Cardiac muscle cell (in vitro differentiated cells and primary cell): ENCODE data around the gene MAGI3. TPM values are rescaled to one million over a fixed set of nuclear protein-coding genes. Genes with fewer than 3 reads are reported as not detected.

Experiments used
- DNase-seq, 2 donors: peaks; one replicate each; pipeline versions ENCODE4 v3.0.0 to v3.0.0-alpha.2; 2010 to 2017; ENCODE audit warnings: low read depth in 1 of 2, low spot score in 1 of 2
- H3K27ac ChIP-seq: fragments of 200-600 bp; sonication (generic); 2 replicates; pipeline ENCODE4 v1.5.1; 2016
- H3K27me3 ChIP-seq: fragments of 200-600 bp; sonication (generic); 2 replicates; pipeline ENCODE4 v1.6.0; 2016; ENCODE audit warnings: control low read depth
- H3K36me3 ChIP-seq: fragments of 200-600 bp; sonication (generic); 2 replicates; pipeline ENCODE4 v1.5.1; 2016; ENCODE audit warnings: control low read depth
- H3K4me1 ChIP-seq: fragments of 200-600 bp; sonication (generic); 2 replicates; pipeline ENCODE4 v1.8.1; 2017; ENCODE audit warnings: low read depth, mild to moderate bottlenecking, mixed run types
- H3K4me3 ChIP-seq: fragments of 200-600 bp; sonication (generic); 2 replicates; pipeline ENCODE4 v1.5.1; 2016; ENCODE audit warnings: mild to moderate bottlenecking
- H3K9me3 ChIP-seq: fragments of 200-600 bp; sonication (generic); 2 replicates; pipeline ENCODE4 v1.5.1; 2017; ENCODE audit warnings: low read depth, mild to moderate bottlenecking, control low read depth
- polyA plus RNA-seq: library from polyadenylated mRNA; unstranded; fragments of >200 nt; fragmentation: Nextera tagmentation; extraction: Ambion mirVana; gene quantifications from 2 replicates; pipeline ENCODE4 v1.2.1, GENCODE V29; 2016
- total RNA-seq: library from RNA; depleted of rRNA; stranded (reverse); fragments of >200 nt; gene quantifications from 2 replicates; pipeline ENCODE4 v1.2.3, GENCODE V29; 2016
- TF ChIP-seq, protein P1 (sequence below): IDR thresholded peaks from 2 replicates; pipeline ENCODE4 v1.5.1; 2012; ENCODE audit warnings: low read depth, mild to moderate bottlenecking, low read length

MAGI3 gene
- total and polyA plus RNA-seq, 2 experiments from 2014 or later: 7.3 to 20.6 TPM

DNA sequence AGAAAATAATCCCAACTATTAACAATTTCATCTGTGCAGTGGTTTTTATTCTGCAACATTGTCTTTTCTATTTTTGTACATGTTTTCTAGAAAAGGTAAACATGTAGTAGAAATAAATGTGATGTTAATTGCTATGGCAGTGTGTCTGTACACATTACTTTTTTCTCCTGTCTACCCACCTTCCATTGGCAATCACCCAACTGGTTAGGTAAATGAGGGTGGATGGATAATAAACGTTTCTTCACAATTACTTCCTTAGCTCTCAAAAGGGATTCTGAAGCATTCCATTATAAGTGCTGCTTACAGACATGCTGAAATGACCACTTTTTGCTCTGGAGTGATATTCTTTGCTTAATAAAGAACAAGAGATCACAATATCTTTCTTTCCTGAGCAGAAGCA is 61.4 kb downstream of the MAGI3 start:
- no peaks in the 10 kb centered on the region for H3K27me3 ChIP-seq
- no peak overlapping the region for H3K27ac ChIP-seq
- TF ChIP-seq, protein P1, sequence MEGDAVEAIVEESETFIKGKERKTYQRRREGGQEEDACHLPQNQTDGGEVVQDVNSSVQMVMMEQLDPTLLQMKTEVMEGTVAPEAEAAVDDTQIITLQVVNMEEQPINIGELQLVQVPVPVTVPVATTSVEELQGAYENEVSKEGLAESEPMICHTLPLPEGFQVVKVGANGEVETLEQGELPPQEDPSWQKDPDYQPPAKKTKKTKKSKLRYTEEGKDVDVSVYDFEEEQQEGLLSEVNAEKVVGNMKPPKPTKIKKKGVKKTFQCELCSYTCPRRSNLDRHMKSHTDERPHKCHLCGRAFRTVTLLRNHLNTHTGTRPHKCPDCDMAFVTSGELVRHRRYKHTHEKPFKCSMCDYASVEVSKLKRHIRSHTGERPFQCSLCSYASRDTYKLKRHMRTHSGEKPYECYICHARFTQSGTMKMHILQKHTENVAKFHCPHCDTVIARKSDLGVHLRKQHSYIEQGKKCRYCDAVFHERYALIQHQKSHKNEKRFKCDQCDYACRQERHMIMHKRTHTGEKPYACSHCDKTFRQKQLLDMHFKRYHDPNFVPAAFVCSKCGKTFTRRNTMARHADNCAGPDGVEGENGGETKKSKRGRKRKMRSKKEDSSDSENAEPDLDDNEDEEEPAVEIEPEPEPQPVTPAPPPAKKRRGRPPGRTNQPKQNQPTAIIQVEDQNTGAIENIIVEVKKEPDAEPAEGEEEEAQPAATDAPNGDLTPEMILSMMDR: no peak
- H3K36me3 ChIP-seq: no peaks in the 10 kb centered on the region
- peaks cover 6% of the 10 kb centered on the region for H3K4me1 ChIP-seq
- DNase-seq: no peak
- no peaks in the 10 kb centered on the region for H3K9me3 ChIP-seq
- H3K4me3 ChIP-seq: no peak overlapping the region

DNA sequence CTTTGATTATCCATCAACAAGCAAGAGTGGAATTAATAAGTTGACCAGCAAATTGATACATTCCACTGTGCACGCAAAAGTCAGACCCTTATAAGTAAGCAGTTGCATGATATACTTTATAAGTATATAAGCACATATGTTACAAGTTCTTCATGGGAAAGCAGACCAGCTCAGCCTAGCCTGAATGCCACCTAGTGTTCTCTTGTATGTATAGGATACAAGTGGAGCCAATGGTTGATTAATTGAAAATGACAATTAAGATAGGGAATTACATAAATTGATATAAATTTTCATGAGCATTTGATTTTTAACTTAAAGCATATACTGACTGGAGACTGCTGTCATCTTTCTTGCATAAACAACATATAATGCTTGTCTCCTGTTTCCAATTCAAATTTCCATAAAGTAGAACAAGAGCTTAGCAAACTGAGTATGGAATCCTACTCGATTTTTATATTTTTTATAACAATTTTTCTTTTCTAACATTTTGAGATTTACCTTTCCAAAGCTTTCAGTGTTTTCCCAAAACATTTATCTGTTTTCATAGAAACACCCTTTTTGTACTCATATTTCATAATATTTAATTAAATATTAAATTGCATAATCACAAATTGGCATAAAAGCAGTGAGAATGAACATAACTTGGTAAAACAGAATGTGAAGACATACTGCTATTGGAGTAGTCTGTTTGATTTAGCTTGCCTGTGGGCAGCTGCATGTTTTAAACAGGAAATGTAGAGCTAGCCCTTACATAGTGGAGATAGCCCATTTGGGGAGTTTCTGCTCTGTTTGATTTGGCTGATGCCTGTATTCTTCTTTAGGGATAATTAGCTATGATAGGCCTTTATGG is 62.8 kb downstream of the MAGI3 start:
- peaks cover 6% of the 10 kb centered on the region for H3K4me1 ChIP-seq
- H3K27me3 ChIP-seq: no peaks in the 10 kb centered on the region
- TF ChIP-seq, protein P1: peak; percentile 68
- no peak overlapping the region for H3K27ac ChIP-seq
- H3K36me3 ChIP-seq: no peaks in the 10 kb centered on the region
- peak; percentile 46 to 67 for DNase-seq
- no peaks in the 10 kb centered on the region for H3K9me3 ChIP-seq
- H3K4me3 ChIP-seq: no peak overlapping the region

DNA sequence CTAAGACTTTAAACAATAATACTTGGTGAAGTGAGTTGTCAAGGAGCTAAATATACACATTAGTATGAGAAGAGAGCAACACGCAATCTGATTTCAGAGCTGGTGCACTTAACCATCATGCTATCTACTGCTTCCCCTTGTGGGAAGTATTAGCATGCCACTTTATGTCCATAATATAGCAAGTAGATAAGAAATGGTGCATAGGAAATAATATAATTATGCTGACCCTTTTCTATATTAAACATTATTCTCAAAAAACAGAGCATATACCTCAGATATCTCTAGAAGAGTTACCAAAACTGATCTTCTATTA is 63.4 kb downstream of the MAGI3 start:
- no peak for DNase-seq
- H3K4me3 ChIP-seq: no peak overlapping the region

DNA sequence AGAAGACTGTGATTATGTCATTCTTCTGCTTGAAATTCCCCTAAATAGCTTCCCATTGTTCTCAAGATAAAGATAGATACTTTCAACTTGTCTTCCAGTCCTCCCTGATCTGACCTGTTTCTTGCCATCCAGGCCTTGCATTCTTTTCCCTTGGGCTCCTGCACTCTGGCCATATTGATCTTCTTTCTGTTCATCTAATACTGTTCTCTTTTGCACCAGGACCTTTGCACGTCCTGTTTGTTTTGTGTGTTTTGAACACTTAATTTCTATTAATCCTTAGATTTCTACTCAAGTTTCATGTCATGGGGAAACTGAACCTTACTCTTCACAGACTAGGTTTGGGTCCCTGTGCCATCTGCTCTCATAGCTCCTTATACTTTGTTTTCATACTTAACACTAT is 65.1 kb downstream of the MAGI3 start:
- Histone ChIP-seq H3K36me3 (no peaks in the 10 kb centered on the region), H3K9me3 (no peaks in the 10 kb centered on the region), H3K4me1 (peaks cover 6% of the 10 kb centered on the region), H3K27ac (no peak overlapping the region), H3K4me3 (no peak overlapping the region), H3K27me3 (no peaks in the 10 kb centered on the region)
- no peak for DNase-seq
- TF ChIP-seq, protein P1: no peak

More for the DNA sequence above, 63.4 kb downstream of the MAGI3 start:
- H3K9me3 ChIP-seq: no peaks in the 10 kb centered on the region
- H3K27ac ChIP-seq: no peak overlapping the region
- TF ChIP-seq, protein P1: no peak
- H3K36me3 ChIP-seq: no peaks in the 10 kb centered on the region
- H3K27me3 ChIP-seq: no peaks in the 10 kb centered on the region
- peaks cover 6% of the 10 kb centered on the region for H3K4me1 ChIP-seq

DNA sequence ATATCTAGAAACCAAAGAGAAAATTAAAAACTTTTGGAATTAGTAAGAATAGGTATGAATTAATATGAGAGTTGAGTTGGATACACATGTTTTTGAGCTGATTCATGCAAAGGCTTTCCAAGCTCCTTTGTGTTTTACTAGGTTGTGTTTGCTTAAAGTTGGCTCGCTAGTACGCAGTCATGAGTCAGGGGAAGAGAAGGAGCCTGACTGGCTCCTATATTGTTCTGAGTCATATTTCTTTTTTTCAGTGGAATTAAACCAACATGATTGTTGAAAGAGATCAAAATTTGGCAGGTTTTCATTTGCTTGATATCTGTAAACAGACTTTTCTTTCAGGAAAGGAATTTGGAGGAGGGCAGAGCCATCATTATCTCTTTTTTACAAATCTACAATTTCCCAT is 66.7 kb downstream of the MAGI3 start:
- peak in 1 of 2 donors; percentile 93 for DNase-seq

More for the DNA sequence above, 66.7 kb downstream of the MAGI3 start:
- Histone ChIP-seq H3K4me1 (peaks cover 6% of the 10 kb centered on the region), H3K27ac (no peak overlapping the region), H3K9me3 (no peaks in the 10 kb centered on the region), H3K27me3 (no peaks in the 10 kb centered on the region), H3K4me3 (no peak overlapping the region), H3K36me3 (no peaks in the 10 kb centered on the region)
- TF ChIP-seq, protein P1: no peak
